SK-N-SH (cell line): ENCODE results near the gene CCDC88B. TPM values are rescaled to one million over a fixed set of nuclear protein-coding genes. Genes with fewer than 3 reads are reported as not detected.

ENCODE experiments used
- CTCF ChIA-PET: fragments of 300-600, 350-600 bp; formaldehyde crosslinking; extraction: SDS; loops from one replicate; lab custom pipeline; 2021; lab: Yijun Ruan, JAX
- POLR2A ChIA-PET: fragments of 350-600 bp; sonication (Branson Sonifier 250); formaldehyde crosslinking; extraction: SDS; loops from one replicate; lab custom pipeline; 2020; ENCODE audit warnings: antibody characterized with exemption, inconsistent platforms; lab: Yijun Ruan, JAX
- DNase-seq: peaks from one replicate; pipeline ENCODE4 v3.0.0; 2012
- H2AFZ ChIP-seq: fragments of 200-600 bp; sonication (generic); 2 replicates; pipeline ENCODE4 v1.8.1; 2016; ENCODE audit warnings: antibody characterized with exemption, mild to moderate bottlenecking, low read depth
- H3F3A ChIP-seq: fragments of 200-600 bp; sonication (generic); replicated peaks from 2 replicates; pipeline ENCODE3; 2016; ENCODE audit warnings: antibody characterized with exemption, mild to moderate bottlenecking; ENCODE audit not compliant: insufficient read depth
- H3K27ac ChIP-seq, 2 experiments: fragments of 200-500 bp in 1 of 2; fragments of 200-600 bp in 1 of 2; sonication (Bioruptor generic) in 1 of 2; sonication (generic), shearing (Covaris generic) in 1 of 2; 2 replicates each; pipeline versions ENCODE4 v1.5.1 to v1.6.1; 2014 to 2016; ENCODE audit warnings: low read depth in 2 of 2, inconsistent platforms in 1 of 2, low read length in 1 of 2, mild to moderate bottlenecking in 1 of 2, mixed read lengths in 1 of 2
- H3K27me3 ChIP-seq: fragments of 200-600 bp; sonication (generic), shearing (Covaris generic); 2 replicates; pipeline ENCODE4 v1.6.1; 2016; ENCODE audit warnings: mixed run types; ENCODE audit not compliant: insufficient read depth
- H3K36me3 ChIP-seq, 2 experiments: fragments of 200-500 bp in 1 of 2; fragments of 200-600 bp in 1 of 2; sonication (Bioruptor generic) in 1 of 2; sonication (generic) in 1 of 2; replicated peaks in 1 of 2; 2 replicates each; pipeline versions ENCODE3 to v1.5.1; 2014 to 2016; ENCODE audit warnings: low read length in 1 of 2, mild to moderate bottlenecking in 1 of 2; ENCODE audit not compliant: insufficient read depth in 2 of 2, control insufficient read depth in 1 of 2
- H3K4me1 ChIP-seq, 2 experiments: fragments of 200-500 bp in 1 of 2; fragments of 200-600 bp in 1 of 2; sonication (Bioruptor generic) in 1 of 2; sonication (generic), shearing (Covaris generic) in 1 of 2; 2 replicates each; pipeline versions ENCODE4 v1.5.1 to v1.6.1; 2014 to 2016; ENCODE audit warnings: low read depth in 1 of 2, low read length in 1 of 2, mixed run types in 1 of 2; ENCODE audit not compliant: insufficient read depth in 2 of 2, control insufficient read depth in 1 of 2
- H3K4me2 ChIP-seq: fragments of 200-600 bp; sonication (generic), shearing (Covaris generic); 2 replicates; pipeline ENCODE4 v1.6.1; 2017; ENCODE audit warnings: mixed run types
- H3K4me3 ChIP-seq, 2 experiments: fragments of 200-500 bp in 1 of 2; fragments of 200-600 bp in 1 of 2; sonication (Bioruptor generic) in 1 of 2; sonication (generic), shearing (Covaris generic) in 1 of 2; 2 replicates each; pipeline versions ENCODE4 v1.5.1 to v1.8.1; 2014 to 2016; ENCODE audit warnings: low read depth in 2 of 2, inconsistent platforms in 1 of 2, low read length in 1 of 2, mild to moderate bottlenecking in 1 of 2, mixed read lengths in 1 of 2, moderate library complexity in 1 of 2
- H3K79me2 ChIP-seq: fragments of 200-600 bp; sonication (generic); 2 replicates; pipeline ENCODE4 v1.8.1; 2017; ENCODE audit warnings: mild to moderate bottlenecking; ENCODE audit not compliant: insufficient read depth
- H3K9ac ChIP-seq: fragments of 200-600 bp; sonication (generic); 2 replicates; pipeline ENCODE4 v1.6.1; 2017; ENCODE audit warnings: mixed run types
- H3K9me2 ChIP-seq: fragments of 200-600 bp; sonication (generic); 2 replicates; pipeline ENCODE4 v1.6.1; 2017; ENCODE audit warnings: mixed run types
- H3K9me3 ChIP-seq: fragments of 200-600 bp; sonication (generic); 2 replicates; pipeline ENCODE4 v1.6.1; 2017; ENCODE audit warnings: mixed run types, mild to moderate bottlenecking, moderate library complexity
- H4K20me1 ChIP-seq: fragments of 200-600 bp; sonication (generic); 2 replicates; pipeline ENCODE4 v1.6.1; 2017; ENCODE audit warnings: mild to moderate bottlenecking, mixed run types; ENCODE audit not compliant: insufficient read depth
- CTCF ChIP-seq: fragments of 200-600 bp; sonication (generic); IDR thresholded peaks from 2 replicates; pipeline ENCODE4 v1.6.1; 2017; ENCODE audit warnings: antibody characterized with exemption, mild to moderate bottlenecking, moderate library complexity
- ELF1 ChIP-seq: IDR thresholded peaks from 2 replicates; pipeline ENCODE4 v1.4.0; 2012
- FOXJ3 ChIP-seq: sonication (generic); formaldehyde crosslinking; IDR thresholded peaks from 2 replicates; pipeline ENCODE4 v1.5.1; 2020; ENCODE audit warnings: mild to moderate bottlenecking, missing genetic modification reagents
- GABPA ChIP-seq: IDR thresholded peaks from 2 replicates; pipeline ENCODE4 v1.4.0; 2012; ENCODE audit warnings: low read depth, mild to moderate bottlenecking
- IRF3 ChIP-seq: fragments of 150-350 bp; IDR thresholded peaks from 2 replicates; pipeline ENCODE4 v1.6.1; 2016; ENCODE audit warnings: mild to moderate bottlenecking, low read depth, low read length
- MAX ChIP-seq: IDR thresholded peaks from 2 replicates; pipeline ENCODE4 v1.4.0; 2012; ENCODE audit warnings: low read depth
- MXI1 ChIP-seq: IDR thresholded peaks from 2 replicates; pipeline ENCODE4 v1.6.1; 2012; ENCODE audit warnings: mild to moderate bottlenecking, low read depth, low read length, improper control_type of control experiment
- NFIC ChIP-seq: IDR thresholded peaks from 2 replicates; pipeline ENCODE4 v1.4.0; 2012; ENCODE audit warnings: borderline replicate concordance
- PBX3 ChIP-seq: IDR thresholded peaks from 2 replicates; pipeline ENCODE4; 2012
- POLR2AphosphoS5 ChIP-seq: IDR thresholded peaks from 2 replicates; pipeline ENCODE4 v1.6.1; 2012; ENCODE audit warnings: low read depth, low read length
- RAD21 ChIP-seq: IDR thresholded peaks from 2 replicates; pipeline ENCODE4 v1.6.1; 2012; ENCODE audit warnings: mild to moderate bottlenecking, low read length
- RXRA ChIP-seq: IDR thresholded peaks from 2 replicates; pipeline ENCODE4 v1.4.0; 2012; ENCODE audit warnings: low read depth, mild to moderate bottlenecking, borderline replicate concordance
- SIN3A ChIP-seq: IDR thresholded peaks from 2 replicates; pipeline ENCODE4 v1.6.1; 2012; ENCODE audit warnings: low read depth, mild to moderate bottlenecking, low read length, moderate library complexity, borderline replicate concordance
- ZBTB33 ChIP-seq: IDR thresholded peaks from 2 replicates; pipeline ENCODE4 v1.4.0; 2012; ENCODE audit warnings: low read depth, borderline replicate concordance
- WGBS: methylation state at CpG from one replicate; pipeline ENCODE4 v1.1.6; 2017; ENCODE audit warnings: low lambda C conversion rate; 5-methylcytosine and 5-hydroxymethylcytosine counted together
- polyA plus RNA-seq, 3 experiments: library from polyadenylated mRNA; depleted of rRNA; stranded (reverse); fragments of >200 nt; gene quantifications; 2 replicates each; pipeline ENCODE4 v1.2.3, GENCODE V29; 2012

Gene CCDC88B
- polyA plus RNA-seq, 1 of the 3 experiments (the other 2 are of a cell fraction), result 3.4 TPM

GRCh38 chr11:64356498-64357411, 16.8 kb downstream of the CCDC88B start:
- H3K27me3 ChIP-seq, result no peaks in the 10 kb centered on the region
- H3K9me3 ChIP-seq, result no peaks in the 10 kb centered on the region
- POLR2A ChIA-PET, result interaction anchor here (1.0 kb wide), 1 partner anchor 39 kb away, joined by 6 read pairs; the partner anchor contains the start of genes PRDX5 and TRMT112

GRCh38 chr11:64357446-64357845, 17.4 kb downstream of the CCDC88B start:
- no peak overlapping the region for H2AFZ ChIP-seq
- 0 out of 2 replicates have a peak, but pooled peaks cover 5% of the 10 kb centered on the region for H4K20me1 ChIP-seq
- H3K4me3 ChIP-seq, result no peak overlapping the region
- H3K9me2 ChIP-seq, result no peaks in the 10 kb centered on the region
- H3K27me3 ChIP-seq, result no peaks in the 10 kb centered on the region
- H3K4me1 ChIP-seq, result peaks cover 22 to 28% of the 10 kb centered on the region in 2 experiments; a peak in 3 of 4 replicates
- peaks cover 12% of the 10 kb centered on the region for H3F3A ChIP-seq
- DNase-seq, result peak; percentile 44
- peaks cover 3 to 22% of the 10 kb centered on the region in 2 experiments for H3K36me3 ChIP-seq
- no CpG with 5 or more reads among the region's 6 CpGs for WGBS
- peak overlapping the region; percentile 93; the same call in 1 of the 2 replicates for H3K4me2 ChIP-seq
- CTCF ChIA-PET, result interaction anchor here (0.9 to 5.5 kb wide), 5 partner anchors 14 to 99 kb away, joined by 3 to 42 read pairs (median 3); partner anchors contain the start of genes PRDX5 and TRMT112
- peak overlapping the region; percentile 88; the same call in 1 of the 2 replicates for H3K9ac ChIP-seq
- peaks cover 31% of the 10 kb centered on the region for H3K79me2 ChIP-seq
- POLR2A ChIA-PET, result no interaction called here
- peak overlapping the region in 1 of 2 experiments; percentile 76; a peak in 2 of 4 replicates for H3K27ac ChIP-seq
- H3K9me3 ChIP-seq, result no peaks in the 10 kb centered on the region
- TF ChIP-seq MXI1 (no peak), MAX (no peak), FOXJ3 (CRISPR knock-in tag) (no peak), ELF1 (no peak), PBX3 (no peak), GABPA (no peak), IRF3 (no peak), RXRA (no peak), ZBTB33 (no peak), POLR2AphosphoS5 (no peak)

More at GRCh38 chr11:64356498-64357411, 16.8 kb downstream of the CCDC88B start:
- 83% methylated on average over 16 of the region's 25 CpGs for WGBS
- no peak overlapping the region; the same call in 1 of the 2 replicates for H3K9ac ChIP-seq
- no peak overlapping the region for H3K4me2 ChIP-seq
- H3K4me3 ChIP-seq, result no peak overlapping the region; a peak in 1 of 4 replicates
- H3K36me3 ChIP-seq, result peaks cover 0 to 15% of the 10 kb centered on the region in 2 experiments
- peaks cover 28% of the 10 kb centered on the region for H3K79me2 ChIP-seq
- peak; percentile 83 for DNase-seq
- no peak overlapping the region for H2AFZ ChIP-seq
- 0 out of 2 replicates have a peak, but pooled peaks cover 5% of the 10 kb centered on the region for H4K20me1 ChIP-seq
- CTCF ChIA-PET, result interaction anchor here (0.8 to 5.5 kb wide), 13 partner anchors 13 to 224 kb away, joined by 3 to 42 read pairs (median 4); partner anchors contain the start of genes ESRRA, PRDX5 and TRMT112
- no peaks in the 10 kb centered on the region for H3K9me2 ChIP-seq
- H3F3A ChIP-seq, result peaks cover 12% of the 10 kb centered on the region
- TF ChIP-seq MAX (no peak), SIN3A (no peak), RAD21 (peak; percentile 49), CTCF (peak; percentile 64), NFIC (no peak), POLR2AphosphoS5 (no peak)
- H3K27ac ChIP-seq, result peak overlapping the region in 1 of 2 experiments; percentile 76; a peak in 1 of 4 replicates
- peaks cover 22 to 28% of the 10 kb centered on the region in 2 experiments; a peak in 3 of 4 replicates for H3K4me1 ChIP-seq
